ENCODE results near the gene NAIP.
"Not testable (repeated sequence)": the region's sequence is repeated elsewhere in the genome, so short reads cannot be mapped to it uniquely, and the experiment has no call there.

NAIP gene

GRCh38 chr5:70953068-70953467, 72.1 kb downstream of the NAIP start:
- FAIRE-seq = not testable (repeated sequence)

GRCh38 chr5:70932560-70932959, 92.6 kb downstream of the NAIP start:
- DNase-seq (ENCODE audit: insufficient read length, low spot score); FAIRE-seq: not testable (repeated sequence)

More at GRCh38 chr5:70953068-70953467, 72.1 kb downstream of the NAIP start:
- DNase-seq (ENCODE audit: insufficient read length, low spot score) = not testable (repeated sequence)

- not testable (repeated sequence) for DNase-seq (ENCODE audit: insufficient read length, low spot score); FAIRE-seq
These were observed 93.3 kb downstream of the NAIP start for GRCh38 chr5:70931709-70932368.

GRCh38 chr5:70925211-70925562, 100.0 kb downstream of the NAIP start:
- FAIRE-seq; DNase-seq (ENCODE audit: insufficient read length, low spot score): not testable (repeated sequence)

Measured in GM12891 (cell line).